ENCODE results near the gene L3MBTL2.

The L3MBTL2 gene

GRCh38 chr22:41226723-41227655 lies 21.9 kb downstream of the L3MBTL2 start:
- no peak overlapping the region for H3K4me3 ChIP-seq (ENCODE audit: insufficient read depth, low read length, poor library complexity, severe bottlenecking)
- no peaks in the 10 kb centered on the region for H3K79me2 ChIP-seq (ENCODE audit: insufficient read depth, low read length)
- no peak overlapping the region for H3K4me2 ChIP-seq (ENCODE audit: low read depth, low read length, poor library complexity, severe bottlenecking)
- no peak overlapping the region for H3K27ac ChIP-seq (ENCODE audit: low read depth, low read length)
- no peaks in the 10 kb centered on the region for H3K27me3 ChIP-seq (ENCODE audit: low read length)
- no peaks in the 10 kb centered on the region for H3K9me2 ChIP-seq (replicated peaks; ENCODE audit: insufficient read depth, low read length)
- H2AFZ ChIP-seq (ENCODE audit: low read depth, low read length, severe bottlenecking), result no peak overlapping the region
- no peaks in the 10 kb centered on the region for H4K20me1 ChIP-seq (ENCODE audit: low read depth, low read length)
- no peak for TF ChIP-seq EZH2phosphoT487 (conservative IDR thresholded peaks at IDR 0.05; ENCODE audit: low read length)
- TF ChIP-seq, protein P1, sequence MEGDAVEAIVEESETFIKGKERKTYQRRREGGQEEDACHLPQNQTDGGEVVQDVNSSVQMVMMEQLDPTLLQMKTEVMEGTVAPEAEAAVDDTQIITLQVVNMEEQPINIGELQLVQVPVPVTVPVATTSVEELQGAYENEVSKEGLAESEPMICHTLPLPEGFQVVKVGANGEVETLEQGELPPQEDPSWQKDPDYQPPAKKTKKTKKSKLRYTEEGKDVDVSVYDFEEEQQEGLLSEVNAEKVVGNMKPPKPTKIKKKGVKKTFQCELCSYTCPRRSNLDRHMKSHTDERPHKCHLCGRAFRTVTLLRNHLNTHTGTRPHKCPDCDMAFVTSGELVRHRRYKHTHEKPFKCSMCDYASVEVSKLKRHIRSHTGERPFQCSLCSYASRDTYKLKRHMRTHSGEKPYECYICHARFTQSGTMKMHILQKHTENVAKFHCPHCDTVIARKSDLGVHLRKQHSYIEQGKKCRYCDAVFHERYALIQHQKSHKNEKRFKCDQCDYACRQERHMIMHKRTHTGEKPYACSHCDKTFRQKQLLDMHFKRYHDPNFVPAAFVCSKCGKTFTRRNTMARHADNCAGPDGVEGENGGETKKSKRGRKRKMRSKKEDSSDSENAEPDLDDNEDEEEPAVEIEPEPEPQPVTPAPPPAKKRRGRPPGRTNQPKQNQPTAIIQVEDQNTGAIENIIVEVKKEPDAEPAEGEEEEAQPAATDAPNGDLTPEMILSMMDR (IDR thresholded peaks at IDR 0.05; ENCODE audit: insufficient read depth, low read length, poor library complexity, severe bottlenecking), result no peak
- no peaks in the 10 kb centered on the region for H3K9me3 ChIP-seq (ENCODE audit: insufficient read depth, low read length)
- no peak overlapping the region for H3K9ac ChIP-seq (ENCODE audit: low read length)
- no peaks in the 10 kb centered on the region for H3F3A ChIP-seq (ENCODE audit: insufficient read depth)
- H3K36me3 ChIP-seq (ENCODE audit: low read length), result no peaks in the 10 kb centered on the region; the same call in 1 of the 2 replicates

DNA sequence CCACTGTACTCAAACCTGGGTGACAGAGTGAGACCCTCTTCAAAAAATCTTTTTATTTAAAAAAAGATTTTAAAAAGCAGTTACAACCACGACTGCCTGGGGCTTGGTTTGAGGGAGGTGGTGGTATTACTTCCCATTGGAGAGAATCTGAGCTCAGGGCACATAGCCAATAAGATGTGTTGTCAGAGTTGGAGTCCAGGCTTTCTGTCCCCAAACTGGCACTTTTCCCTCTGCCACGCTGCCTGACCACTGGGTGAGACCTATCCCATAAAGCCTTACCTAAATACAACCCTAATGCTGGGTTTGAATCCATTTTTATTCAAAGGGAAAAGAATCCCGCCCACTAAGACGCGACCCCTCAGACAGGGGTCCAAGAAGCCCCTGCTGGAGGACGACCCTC lies 24.1 kb downstream of the L3MBTL2 start:
- TF ChIP-seq, protein P1 (IDR thresholded peaks at IDR 0.05; ENCODE audit: insufficient read depth, low read length, poor library complexity, severe bottlenecking), result no peak
- no peak for TF ChIP-seq EZH2phosphoT487 (conservative IDR thresholded peaks at IDR 0.05; ENCODE audit: low read length)

DNA sequence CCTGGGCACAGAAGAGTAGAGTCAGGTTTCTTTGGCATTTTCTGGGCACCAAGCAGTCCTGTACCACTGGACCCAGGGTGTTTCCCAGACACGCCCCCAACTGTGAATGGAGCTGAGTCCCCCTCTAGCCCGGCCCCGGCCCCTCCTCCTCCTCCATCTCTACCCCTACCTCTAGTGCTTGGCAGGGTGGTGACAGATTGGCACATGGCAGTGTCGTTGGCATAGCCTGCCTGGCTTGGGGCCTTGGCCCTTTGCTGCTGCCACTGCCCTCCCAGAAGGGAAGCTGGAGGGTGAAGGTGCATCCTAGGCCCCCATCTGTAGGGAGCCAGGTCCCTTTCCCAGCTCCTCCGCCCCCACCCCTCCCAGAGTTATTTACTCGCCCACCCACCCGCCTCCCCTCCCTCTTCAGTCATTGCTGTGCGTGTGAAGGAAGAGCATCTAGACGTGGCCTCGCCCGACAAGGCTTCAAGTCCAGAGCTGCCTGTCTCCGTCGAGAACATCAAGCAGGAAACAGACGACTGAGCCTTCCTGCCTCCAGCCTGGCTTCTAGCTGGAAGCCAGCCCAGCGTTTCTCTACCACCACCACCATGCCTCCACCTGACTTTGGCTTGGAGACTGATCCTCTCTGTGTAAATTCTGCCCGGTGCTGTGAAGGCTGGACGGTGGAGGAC lies 24.8 kb downstream of the L3MBTL2 start:
- Histone ChIP-seq H3K27me3 (ENCODE audit: low read length) (no peaks in the 10 kb centered on the region), H3K27ac (ENCODE audit: low read depth, low read length) (no peak overlapping the region), H3K9me3 (ENCODE audit: insufficient read depth, low read length) (no peaks in the 10 kb centered on the region), H3K9me2 (replicated peaks; ENCODE audit: insufficient read depth, low read length) (no peaks in the 10 kb centered on the region), H3K79me2 (ENCODE audit: insufficient read depth, low read length) (no peaks in the 10 kb centered on the region), H4K20me1 (ENCODE audit: low read depth, low read length) (no peaks in the 10 kb centered on the region), H3K4me3 (ENCODE audit: insufficient read depth, low read length, poor library complexity, severe bottlenecking) (no peak overlapping the region), H3F3A (ENCODE audit: insufficient read depth) (no peaks in the 10 kb centered on the region), H2AFZ (ENCODE audit: low read depth, low read length, severe bottlenecking) (no peak overlapping the region), H3K4me2 (ENCODE audit: low read depth, low read length, poor library complexity, severe bottlenecking) (no peak overlapping the region), H3K36me3 (ENCODE audit: low read length) (no peaks in the 10 kb centered on the region), H3K9ac (ENCODE audit: low read length) (no peak overlapping the region)
- TF ChIP-seq EZH2phosphoT487 (conservative IDR thresholded peaks at IDR 0.05; ENCODE audit: low read length), result no peak
- TF ChIP-seq, protein P1 (IDR thresholded peaks at IDR 0.05; ENCODE audit: insufficient read depth, low read length, poor library complexity, severe bottlenecking), result no peak

More for the DNA sequence above, 24.1 kb downstream of the L3MBTL2 start:
- H2AFZ ChIP-seq (ENCODE audit: low read depth, low read length, severe bottlenecking), result no peak overlapping the region
- H3K36me3 ChIP-seq (ENCODE audit: low read length), result no peaks in the 10 kb centered on the region
- no peaks in the 10 kb centered on the region for H3K79me2 ChIP-seq (ENCODE audit: insufficient read depth, low read length)
- no peak overlapping the region for H3K4me2 ChIP-seq (ENCODE audit: low read depth, low read length, poor library complexity, severe bottlenecking)
- H3K9me2 ChIP-seq (replicated peaks; ENCODE audit: insufficient read depth, low read length), result no peaks in the 10 kb centered on the region
- no peaks in the 10 kb centered on the region for H3K9me3 ChIP-seq (ENCODE audit: insufficient read depth, low read length)
- no peak overlapping the region for H3K4me3 ChIP-seq (ENCODE audit: insufficient read depth, low read length, poor library complexity, severe bottlenecking)
- H3K27me3 ChIP-seq (ENCODE audit: low read length), result no peaks in the 10 kb centered on the region
- no peak overlapping the region for H3K27ac ChIP-seq (ENCODE audit: low read depth, low read length)
- H4K20me1 ChIP-seq (ENCODE audit: low read depth, low read length), result no peaks in the 10 kb centered on the region
- H3K9ac ChIP-seq (ENCODE audit: low read length), result no peak overlapping the region
- H3F3A ChIP-seq (ENCODE audit: insufficient read depth), result no peaks in the 10 kb centered on the region
